HepG2 (cell line): Measurements from ENCODE around the gene TWIST2. TPM values are rescaled to one million over a fixed set of nuclear protein-coding genes. Genes with fewer than 3 reads are reported as not detected.

Experiments used
- ATAC-seq: fragments of 200-7000 bp; cut with Tn5 transposase; 3 replicates; pipeline ENCODE4 v1.9.1; 2020; ENCODE audit warnings: mild to moderate bottlenecking, moderate library complexity
- BruUV-seq: library from RNA; stranded (reverse); fragments of 400-500 nt; replicated peaks from 2 replicates; lab custom pipeline; 2021; lab: Mats Ljungman, UMichigan
- CTCF ChIA-PET: fragments of 300-600 bp; formaldehyde crosslinking; extraction: SDS; loops from one replicate; lab custom pipeline; 2021; ENCODE audit warnings: low total read pairs, inconsistent platforms, low intra/inter-chr PET ratio; lab: Yijun Ruan, JAX
- POLR2A ChIA-PET: fragments of 350-600 bp; sonication (Branson Sonifier 250); formaldehyde crosslinking; loops from one replicate; lab custom pipeline; 2020; ENCODE audit warnings: antibody characterized with exemption, inconsistent platforms; lab: Yijun Ruan, JAX
- DNase-seq: peaks from one replicate; pipeline ENCODE4 v3.0.0-alpha.2; 2015; ENCODE audit warnings: low spot score
- FAIRE-seq: peaks from 3 replicates; lab custom pipeline; 2011; peaks lifted over from hg19 to GRCh38; lab: Jason Lieb, UNC
- H2AFZ ChIP-seq: one replicate; pipeline ENCODE4 v1.6.1; 2011; ENCODE audit warnings: low read length, inconsistent platforms
- H3K27ac ChIP-seq: fragments of 300-600 bp; 3 replicates; pipeline ENCODE4 v1.8.0; 2011; ENCODE audit warnings: mixed run types, mild to moderate bottlenecking, mixed read lengths, low read length, inconsistent platforms; ENCODE audit not compliant: insufficient read depth; ENCODE audit errors: extremely low read length
- H3K27me3 ChIP-seq, 2 experiments: fragments of 200-600 bp in 1 of 2; 2 replicates in 1 of 2; 3 replicates in 1 of 2; pipeline versions ENCODE4 v1.6.0 to v1.8.0; 2011; ENCODE audit warnings: low read length in 2 of 2, mild to moderate bottlenecking in 2 of 2, moderate library complexity in 2 of 2, inconsistent platforms in 1 of 2; ENCODE audit not compliant: insufficient read depth in 2 of 2, control insufficient read depth in 1 of 2
- H3K36me3 ChIP-seq, 2 experiments: fragments of 200-600 bp in 1 of 2; replicated peaks in 1 of 2; 2 replicates in 1 of 2; 3 replicates in 1 of 2; pipeline versions ENCODE4 v1.5.1 to v1.8.0; 2011; ENCODE audit warnings: low read length in 2 of 2, inconsistent platforms in 1 of 2; ENCODE audit not compliant: insufficient read depth in 2 of 2, control insufficient read depth in 1 of 2
- H3K4me1 ChIP-seq: 2 replicates; pipeline ENCODE4 v1.5.1; 2012; ENCODE audit warnings: low read length, inconsistent platforms; ENCODE audit not compliant: insufficient read depth
- H3K4me2 ChIP-seq: 2 replicates; pipeline ENCODE4 v1.6.0; 2011; ENCODE audit warnings: low read depth, low read length, inconsistent platforms
- H3K4me3 ChIP-seq, 3 experiments: fragments of 200-600 bp in 1 of 3; sonication (generic), shearing (Covaris generic) in 1 of 3; replicated peaks in 1 of 3; 2 replicates each; pipeline ENCODE4 v1.5.1; 2011 to 2016; ENCODE audit warnings: low read length in 3 of 3, inconsistent platforms in 2 of 3, low read depth in 2 of 3, mild to moderate bottlenecking in 2 of 3, control low read depth in 1 of 3, mixed read lengths in 1 of 3; ENCODE audit not compliant: insufficient read depth in 1 of 3
- H3K79me2 ChIP-seq: one replicate; pipeline ENCODE4 v1.6.1; 2011; ENCODE audit warnings: low read length, inconsistent platforms; ENCODE audit not compliant: insufficient read depth
- H3K9ac ChIP-seq: 2 replicates; pipeline ENCODE4 v1.6.0; 2011; ENCODE audit warnings: mild to moderate bottlenecking, low read depth, low read length, inconsistent platforms; ENCODE audit not compliant: insufficient read depth
- H3K9me3 ChIP-seq: 2 replicates; pipeline ENCODE4 v1.5.1; 2012; ENCODE audit warnings: mild to moderate bottlenecking, low read length
- H4K20me1 ChIP-seq: 2 replicates; pipeline ENCODE4 v1.6.0; 2011; ENCODE audit warnings: inconsistent platforms, mild to moderate bottlenecking, low read length, moderate library complexity; ENCODE audit not compliant: insufficient read depth
- ARID5B ChIP-seq: IDR thresholded peaks from 2 replicates; pipeline ENCODE4 v1.4.0; 2020; ENCODE audit warnings: mild to moderate bottlenecking, missing genetic modification reagents
- ATF3 ChIP-seq: sonication (generic); formaldehyde crosslinking; IDR thresholded peaks from 2 replicates; pipeline ENCODE4 v1.4.0; 2020; ENCODE audit warnings: missing genetic modification reagents
- ELF3 ChIP-seq: IDR thresholded peaks from 2 replicates; pipeline ENCODE4 v1.6.1; 2016; ENCODE audit warnings: missing genetic modification reagents, missing compliant biosample characterization
- GZF1 ChIP-seq: sonication (generic); formaldehyde crosslinking; IDR thresholded peaks from 2 replicates; pipeline ENCODE4 v1.5.1; 2020; ENCODE audit warnings: mild to moderate bottlenecking, missing genetic modification reagents
- PAF1 ChIP-seq: IDR thresholded peaks from 2 replicates; pipeline ENCODE4 v1.6.1; 2016; ENCODE audit warnings: missing genetic modification reagents, missing compliant biosample characterization
- PITX1 ChIP-seq: sonication (generic); formaldehyde crosslinking; IDR thresholded peaks from 2 replicates; pipeline ENCODE4 v1.5.1; 2020; ENCODE audit warnings: mild to moderate bottlenecking, missing genetic modification reagents
- RELA ChIP-seq: sonication (generic); formaldehyde crosslinking; IDR thresholded peaks from 2 replicates; pipeline ENCODE4 v1.4.0; 2020; ENCODE audit warnings: missing genetic modification reagents
- REPIN1 ChIP-seq: sonication (generic); formaldehyde crosslinking; IDR thresholded peaks from 2 replicates; pipeline ENCODE4 v1.8.0; 2022; ENCODE audit warnings: missing genetic modification reagents, low read depth, mild to moderate bottlenecking, borderline replicate concordance
- RXRA ChIP-seq: sonication (generic); formaldehyde crosslinking; IDR thresholded peaks from 2 replicates; pipeline ENCODE4 v1.5.1; 2020; ENCODE audit warnings: missing genetic modification reagents
- SATB2 ChIP-seq: sonication (generic); formaldehyde crosslinking; IDR thresholded peaks from 2 replicates; pipeline ENCODE4 v1.5.0; 2020; ENCODE audit warnings: missing genetic modification reagents
- SMARCE1 ChIP-seq: fragments of 450-650 bp; IDR thresholded peaks from 2 replicates; pipeline ENCODE4 v1.6.1; 2017; ENCODE audit warnings: borderline replicate concordance
- SMYD3 ChIP-seq: sonication (generic); formaldehyde crosslinking; IDR thresholded peaks from 2 replicates; pipeline ENCODE4 v1.8.1; 2023; ENCODE audit warnings: mild to moderate bottlenecking, missing genetic modification reagents
- TRAFD1 ChIP-seq: sonication (generic); formaldehyde crosslinking; IDR thresholded peaks from 2 replicates; pipeline ENCODE4 v1.5.1; 2020; ENCODE audit warnings: missing genetic modification reagents, mild to moderate bottlenecking, borderline replicate concordance
- ZBTB26 ChIP-seq: IDR thresholded peaks from 2 replicates; pipeline ENCODE4 v1.6.1; 2016; ENCODE audit warnings: missing compliant biosample characterization, missing genetic modification reagents, borderline replicate concordance
- ZNF180 ChIP-seq: sonication (generic); formaldehyde crosslinking; IDR thresholded peaks from 2 replicates; pipeline ENCODE4 v1.4.0; 2020; ENCODE audit warnings: low read depth, missing genetic modification reagents, borderline replicate concordance
- ZNF296 ChIP-seq: sonication (generic); formaldehyde crosslinking; conservative IDR thresholded peaks from 2 replicates; pipeline ENCODE4 v1.5.0; 2020; ENCODE audit warnings: mild to moderate bottlenecking, missing genetic modification reagents
- ZNF337 ChIP-seq: sonication (generic); formaldehyde crosslinking; IDR thresholded peaks from 2 replicates; pipeline ENCODE4 v1.5.1; 2020; ENCODE audit warnings: missing genetic modification reagents, low read depth, mild to moderate bottlenecking, borderline replicate concordance
- ZNF788 ChIP-seq: sonication (generic); formaldehyde crosslinking; IDR thresholded peaks from 2 replicates; pipeline ENCODE4 v1.5.0; 2020; ENCODE audit warnings: mild to moderate bottlenecking, missing genetic modification reagents, borderline replicate concordance
- WGBS: methylation state at CpG from one replicate; pipeline ENCODE4 v1.1.6; 2017; ENCODE audit warnings: low lambda C conversion rate; 5-methylcytosine and 5-hydroxymethylcytosine counted together
- in situ Hi-C: cut with HindIII; loops from 2 replicates; pipeline ENCODE4 v1.10.0; 2017; ENCODE audit warnings: low pct_unique_long_range_greater_than_20kb; ENCODE audit not compliant: extremely low pct_ligation_motif_present
- intact Hi-C: fragments of 100-400 bp; cut with micrococcal nuclease; formaldehyde crosslinking; loops from one replicate; pipeline ENCODE4 v1.10.0; 2022; ENCODE audit not compliant: unreplicated experiment
- polyA plus RNA-seq, 8 experiments: library from polyadenylated mRNA; depleted of rRNA in 3 of 8; stranded (reverse) in 7 of 8; unstranded in 1 of 8; fragments of >200 nt; fragmentation: Illumina TruSeq in 4 of 8; extraction: Trizol in 4 of 8; gene quantifications; 2 replicates each; pipeline versions ENCODE4 v1.2.1 to v1.2.3, GENCODE V29; 2011 to 2016; ENCODE audit warnings: low read depth in 4 of 8, missing spikeins in 1 of 8, mixed read lengths in 1 of 8; ENCODE audit not compliant: insufficient read depth in 1 of 8
- total RNA-seq, 5 experiments: library from RNA; depleted of rRNA; stranded (reverse); fragments of >200 nt; fragmentation: Illumina TruSeq; extraction: Trizol; gene quantifications; 2 replicates each; pipeline ENCODE4 v1.2.3, GENCODE V29; 2016; ENCODE audit warnings: low read depth in 1 of 5

TWIST2 gene
- total and polyA plus RNA-seq, 2 of the 13 experiments (the other 11 are each of a cell fraction or from before 2014, with no cell fraction given), result 0.08 to 0.11 TPM

GRCh38 chr2:238868067-238868524, 20.2 kb downstream of the TWIST2 start:
- Histone ChIP-seq H3K4me3 (no peak overlapping the region), H4K20me1 (no peaks in the 10 kb centered on the region), H2AFZ (no peak overlapping the region), H3K36me3 (no peaks in the 10 kb centered on the region), H3K4me1 (peaks cover 59% of the 10 kb centered on the region), H3K9ac (no peak overlapping the region), H3K79me2 (no peaks in the 10 kb centered on the region), H3K27me3 (0 out of 5 replicates have a peak, but pooled peaks cover 0 to 7% of the 10 kb centered on the region in 2 experiments), H3K9me3 (no peaks in the 10 kb centered on the region), H3K27ac (no peak overlapping the region), H3K4me2 (no peak overlapping the region)
- CTCF ChIA-PET, result no interaction called here
- FAIRE-seq, result no peak
- in situ Hi-C loops, result no loop called here
- intact Hi-C loops, result no loop called here
- POLR2A ChIA-PET, result no interaction called here
- BruUV-seq, result no TSS peak
- DNase-seq, result no peak
- WGBS, result 15% methylated on average over 9 of the region's 10 CpGs
- ATAC-seq, result no peak
- TF ChIP-seq ZNF296 (CRISPR knock-in tag), result no peak
- no peak for TF ChIP-seq PAF1 (CRISPR knock-in tag)
- TF ChIP-seq ZNF180 (CRISPR knock-in tag), result no peak
- TF ChIP-seq ZBTB26, result no peak
- no peak for TF ChIP-seq REPIN1 (CRISPR knock-in tag)
- TF ChIP-seq PITX1 (CRISPR knock-in tag), result no peak
- TF ChIP-seq ZNF337, result no peak
- no peak for TF ChIP-seq SMARCE1
- TF ChIP-seq SATB2 (CRISPR knock-in tag), result no peak
- no peak for TF ChIP-seq ARID5B
- TF ChIP-seq SMYD3 (CRISPR knock-in tag), result no peak
- no peak for TF ChIP-seq ZNF788 (CRISPR knock-in tag)
- no peak for TF ChIP-seq GZF1 (CRISPR knock-in tag)
- no peak for TF ChIP-seq RXRA (CRISPR knock-in tag)
- TF ChIP-seq ATF3 (CRISPR knock-in tag), result no peak
- TF ChIP-seq ELF3 (CRISPR knock-in tag), result no peak
- no peak for TF ChIP-seq RELA (CRISPR knock-in tag)
- TF ChIP-seq TRAFD1 (CRISPR knock-in tag), result no peak
